HG03045 (cell line): ENCODE results near the gene MICB.
A peak's percentile ranks its signal among the peaks of the same experiment; 100 is the strongest.

ENCODE experiments used
- ATAC-seq: cut with Tn5 transposase; IDR thresholded peaks from one replicate; pipeline ENCODE4 v1.9.1; 2021; ENCODE audit warnings: mild to moderate bottlenecking, moderate library complexity; ENCODE audit not compliant: unreplicated experiment

The MICB gene

DNA sequence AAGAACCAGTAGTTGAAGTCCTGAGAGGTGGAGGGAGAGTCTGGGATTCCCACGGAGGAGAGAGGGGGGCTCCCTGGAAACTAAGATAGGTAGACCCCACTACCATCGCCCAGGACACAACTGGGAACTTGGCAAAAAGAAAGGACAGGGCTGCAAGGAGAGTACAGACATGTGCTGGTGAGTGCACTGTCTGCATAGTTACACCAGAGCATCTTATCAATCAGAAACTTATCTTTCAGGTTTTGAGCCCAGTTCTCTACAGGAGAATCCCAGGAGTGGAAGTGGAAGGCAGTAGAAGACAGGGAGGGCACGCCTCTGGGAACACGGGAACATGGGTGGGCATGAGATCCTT lies 61.6 kb downstream of the MICB start:
- no peak for ATAC-seq

GRCh38 chr6:31559958-31560696 lies 62.2 kb downstream of the MICB start:
- ATAC-seq, result peak; percentile 61

- no peak for ATAC-seq
Measured at GRCh38 chr6:31560697-31561058, 62.7 kb downstream of the MICB start.
